ENCODE measurements around the gene NKX6-2.

GRCh38 chr10:132745971-132746370 is 40.0 kb downstream of the NKX6-2 start:
- TF ChIP-seq EP300 (IDR thresholded peaks at IDR 0.05) (no peak), POLR2A (IDR thresholded peaks at IDR 0.05) (no peak), CTCF (IDR thresholded peaks at IDR 0.05) (no peak), POLR2AphosphoS5 (IDR thresholded peaks at IDR 0.05) (no peak)

All from suprapubic skin (tissue), 4 donors.